ES-I3 (cell line): ENCODE measurements around the gene TRMT112.
A peak's percentile ranks its signal among the peaks of the same experiment; 100 is the strongest.

Source experiments
- H3K36me3 ChIP-seq: 2 replicates; pipeline ENCODE4 v1.6.1; 2013; ENCODE audit warnings: mild to moderate bottlenecking, low read length, control low read depth, moderate library complexity; ENCODE audit not compliant: insufficient read depth
- H3K4me1 ChIP-seq: 2 replicates; pipeline ENCODE4 v1.6.1; 2013; ENCODE audit warnings: mild to moderate bottlenecking, control low read depth, low read length; ENCODE audit not compliant: insufficient read depth
- H3K9ac ChIP-seq: 2 replicates; pipeline ENCODE4 v1.6.1; 2013; ENCODE audit warnings: low read depth, mild to moderate bottlenecking, low read length, moderate library complexity
- H3K9me3 ChIP-seq: 2 replicates; pipeline ENCODE4 v1.6.1; 2013; ENCODE audit warnings: mild to moderate bottlenecking, low read length, moderate library complexity; ENCODE audit not compliant: control insufficient read depth, insufficient read depth

Gene TRMT112

DNA sequence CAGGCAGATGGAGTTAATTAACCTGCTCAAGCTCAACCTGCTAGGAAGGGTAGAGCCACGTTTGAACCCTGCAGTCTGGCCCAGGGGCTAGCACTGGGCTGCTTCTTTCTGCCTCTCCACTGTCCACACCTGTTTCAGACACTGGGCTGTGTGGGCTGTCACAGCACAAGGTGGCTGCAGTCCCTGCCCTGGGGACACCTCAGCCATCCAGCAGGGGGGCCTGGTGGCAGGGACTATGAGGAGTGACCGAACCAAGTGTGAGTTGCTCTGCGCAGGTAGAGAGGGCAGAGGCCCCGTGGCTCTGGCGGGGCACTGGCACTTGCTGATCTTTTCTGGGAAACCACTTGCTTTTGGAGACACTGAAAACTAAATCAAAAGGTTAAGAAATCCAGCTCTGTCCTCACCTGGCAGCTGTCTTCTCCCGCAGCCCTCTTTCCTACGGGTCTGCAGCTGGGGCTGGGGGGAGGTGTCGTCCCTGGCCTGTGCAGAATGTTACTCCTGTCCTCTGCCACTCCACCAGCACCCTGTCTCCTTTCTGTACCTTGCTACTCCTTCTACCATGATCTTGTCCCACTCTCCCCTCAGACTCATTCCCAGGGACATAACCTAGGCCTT, 38.7 kb downstream of the TRMT112 start:
- Histone ChIP-seq H3K4me1 (peaks cover 8% of the 10 kb centered on the region; the same call in 1 of the 2 replicates), H3K36me3 (no peaks in the 10 kb centered on the region; the same call in 1 of the 2 replicates), H3K9me3 (no peaks in the 10 kb centered on the region), H3K9ac (no peak overlapping the region)

- H3K9ac ChIP-seq = no peak overlapping the region
Measured at GRCh38 chr11:64276653-64277431, 40.5 kb downstream of the TRMT112 start.

GRCh38 chr11:64275841-64276240, 41.5 kb downstream of the TRMT112 start:
- Histone ChIP-seq H3K9me3 (no peaks in the 10 kb centered on the region), H3K36me3 (no peaks in the 10 kb centered on the region), H3K9ac (no peak overlapping the region), H3K4me1 (peaks cover 8% of the 10 kb centered on the region; the same call in 1 of the 2 replicates)

More at GRCh38 chr11:64276653-64277431, 40.5 kb downstream of the TRMT112 start:
- H3K36me3 ChIP-seq = no peaks in the 10 kb centered on the region
- no peaks in the 10 kb centered on the region for H3K9me3 ChIP-seq
- H3K4me1 ChIP-seq = peaks cover 8% of the 10 kb centered on the region; the same call in 1 of the 2 replicates

DNA sequence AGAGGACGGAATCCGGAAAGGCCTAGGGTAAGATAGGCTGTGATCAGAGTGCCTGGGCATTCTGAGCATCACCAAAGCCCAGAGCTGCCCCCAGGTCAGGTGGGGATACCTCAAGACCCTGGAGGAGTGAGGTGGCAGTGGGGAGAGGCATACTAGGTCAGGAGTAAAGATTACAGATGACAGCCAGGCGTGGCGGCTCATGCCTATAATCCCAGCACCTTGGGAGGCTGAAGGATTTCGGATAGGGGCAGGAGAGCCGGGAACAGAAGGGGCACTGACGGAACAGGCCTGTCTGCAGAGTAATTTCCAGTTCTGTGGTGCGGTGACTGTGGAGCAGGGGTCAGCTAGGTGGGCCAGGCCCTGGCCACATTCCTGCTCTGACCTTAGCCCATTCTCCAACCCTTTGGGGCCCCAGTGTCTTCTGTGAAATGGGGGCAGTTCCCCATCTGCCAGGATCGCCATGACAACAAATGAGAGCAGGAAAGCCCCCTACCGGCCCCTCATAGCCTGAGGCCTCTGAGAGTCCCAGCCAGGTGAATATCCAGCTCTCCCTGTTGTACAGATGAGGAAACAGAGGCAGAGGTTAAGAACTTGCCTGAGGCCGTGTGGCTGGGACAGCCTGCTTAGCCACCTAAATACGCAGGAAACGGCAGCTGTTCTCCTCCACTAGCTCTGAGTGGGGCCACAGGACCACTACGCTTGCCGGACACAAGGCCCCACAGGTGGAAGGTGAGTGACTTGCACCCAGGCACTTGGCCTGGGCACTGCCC, 42.1 kb downstream of the TRMT112 start:
- no peak overlapping the region for H3K9ac ChIP-seq
- peaks cover 8% of the 10 kb centered on the region; the same call in 1 of the 2 replicates for H3K4me1 ChIP-seq
- H3K9me3 ChIP-seq = no peaks in the 10 kb centered on the region
- H3K36me3 ChIP-seq = no peaks in the 10 kb centered on the region

DNA sequence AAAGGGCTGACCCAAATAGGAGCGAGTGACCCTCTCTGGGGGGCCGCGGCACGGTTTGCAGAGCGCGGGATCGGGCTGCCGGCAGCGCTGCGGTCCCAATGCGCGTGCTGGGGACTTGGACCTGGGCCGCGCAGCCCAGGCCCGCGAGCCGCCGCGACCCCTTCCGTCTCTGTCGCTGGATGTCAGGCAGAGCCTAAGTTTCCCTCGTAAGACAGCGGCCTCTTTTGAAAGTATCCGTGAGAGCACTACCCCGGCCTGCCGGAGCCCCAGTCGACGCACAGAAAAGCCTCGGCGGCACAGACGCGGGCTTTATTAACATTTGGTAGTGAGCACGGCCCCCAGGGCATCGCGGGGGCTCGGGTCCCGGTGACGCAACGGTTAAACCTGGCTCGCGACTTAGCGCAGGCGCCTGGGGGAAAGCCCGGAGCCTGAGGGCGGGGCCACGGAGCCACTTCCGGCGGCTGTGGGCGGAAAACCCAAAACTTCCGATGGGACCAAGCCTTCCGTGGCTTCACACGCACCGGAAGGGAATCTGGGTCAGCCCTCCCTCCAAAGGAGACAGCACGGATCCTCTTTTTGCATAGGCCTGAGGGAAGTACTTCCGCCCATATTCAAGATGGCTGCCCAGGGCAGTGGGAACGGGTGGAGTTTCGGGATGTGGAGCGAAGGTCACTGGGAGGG, 47.7 kb downstream of the TRMT112 start:
- Histone ChIP-seq H3K4me1 (peaks cover 5% of the 10 kb centered on the region; the same call in 1 of the 2 replicates), H3K36me3 (no peaks in the 10 kb centered on the region; the same call in 1 of the 2 replicates), H3K9me3 (no peaks in the 10 kb centered on the region), H3K9ac (peak overlapping the region; percentile 88)

DNA sequence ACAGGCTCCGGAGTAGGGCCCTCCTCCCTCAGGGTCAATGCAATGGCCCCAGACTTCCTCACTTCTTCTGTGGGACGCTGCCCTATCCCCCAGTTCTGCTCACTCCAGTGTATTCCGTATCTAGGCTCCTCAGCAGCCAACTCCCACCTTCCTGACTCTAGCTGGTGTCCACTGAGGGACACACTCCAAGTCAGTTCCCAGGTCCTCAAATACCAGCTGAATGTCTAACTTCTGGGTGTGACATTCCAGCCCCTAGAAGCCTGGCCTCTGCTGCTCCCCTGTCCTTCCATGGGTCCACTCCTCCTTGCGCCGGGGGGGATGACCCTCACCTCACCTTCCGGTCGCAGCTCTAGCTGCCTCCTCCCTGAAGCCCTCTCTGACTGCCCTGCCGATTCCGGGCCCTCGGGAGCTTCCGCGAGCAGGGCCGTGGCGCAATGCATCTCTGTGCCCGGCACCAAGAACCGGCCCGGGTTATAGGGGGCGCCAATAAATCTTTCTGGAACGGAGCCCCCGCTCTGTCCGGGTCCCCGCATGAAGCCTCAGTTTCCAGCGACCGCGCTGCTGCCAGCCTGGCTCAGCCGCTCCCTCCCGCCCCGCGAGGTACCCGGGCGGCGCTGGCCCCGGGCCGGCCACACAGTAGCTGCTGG, 48.3 kb downstream of the TRMT112 start:
- H3K9me3 ChIP-seq = no peaks in the 10 kb centered on the region
- H3K4me1 ChIP-seq = peaks cover 5% of the 10 kb centered on the region; the same call in 1 of the 2 replicates
- H3K36me3 ChIP-seq = no peaks in the 10 kb centered on the region; the same call in 1 of the 2 replicates
- H3K9ac ChIP-seq = peak overlapping the region; percentile 88

DNA sequence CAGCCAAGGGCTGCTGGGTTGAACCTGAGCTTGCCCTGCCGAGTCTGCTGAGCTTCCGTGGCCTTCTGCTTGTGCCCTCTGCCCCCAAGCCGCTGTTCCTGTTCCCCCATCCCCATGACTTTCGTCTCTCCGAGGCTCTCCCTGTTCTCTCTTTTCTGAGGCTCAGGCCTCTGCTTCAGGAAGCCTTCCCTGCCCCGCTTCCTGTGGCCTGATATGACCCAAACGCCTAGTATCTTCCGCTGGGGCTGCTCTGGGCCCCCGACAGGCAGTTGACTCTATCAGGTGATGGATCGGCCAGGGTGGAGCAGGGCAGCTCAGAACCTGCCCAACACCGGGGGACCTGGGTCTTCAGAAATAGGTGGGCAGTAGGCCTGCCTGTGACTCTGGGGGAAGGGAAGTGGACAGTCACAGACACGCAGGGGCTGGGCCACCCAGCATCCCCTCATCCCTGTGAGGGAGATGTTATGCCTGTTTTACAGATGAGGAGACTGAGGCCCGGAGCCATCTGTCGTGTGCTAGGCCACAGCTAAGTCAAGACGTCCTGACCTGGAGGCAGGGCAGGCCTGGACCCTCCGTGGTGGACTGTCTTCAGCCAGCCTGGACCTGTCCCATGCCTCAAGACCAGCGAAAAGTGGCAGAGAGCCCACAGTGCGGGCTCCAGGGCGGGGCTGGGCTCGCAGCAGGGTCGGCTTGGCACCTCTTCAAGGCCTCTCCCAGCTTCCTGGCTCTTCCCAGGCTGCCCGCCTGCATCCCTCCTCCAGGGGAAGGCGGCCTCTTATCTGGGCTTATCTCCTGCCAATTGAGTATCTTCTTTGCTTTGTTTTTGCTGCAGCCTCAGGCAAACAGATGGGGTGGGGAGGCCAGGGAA, 49.1 kb downstream of the TRMT112 start:
- H3K36me3 ChIP-seq = no peaks in the 10 kb centered on the region; the same call in 1 of the 2 replicates
- H3K4me1 ChIP-seq = peaks cover 12% of the 10 kb centered on the region; the same call in 1 of the 2 replicates
- peak overlapping the region; percentile 88 for H3K9ac ChIP-seq
- no peaks in the 10 kb centered on the region for H3K9me3 ChIP-seq

DNA sequence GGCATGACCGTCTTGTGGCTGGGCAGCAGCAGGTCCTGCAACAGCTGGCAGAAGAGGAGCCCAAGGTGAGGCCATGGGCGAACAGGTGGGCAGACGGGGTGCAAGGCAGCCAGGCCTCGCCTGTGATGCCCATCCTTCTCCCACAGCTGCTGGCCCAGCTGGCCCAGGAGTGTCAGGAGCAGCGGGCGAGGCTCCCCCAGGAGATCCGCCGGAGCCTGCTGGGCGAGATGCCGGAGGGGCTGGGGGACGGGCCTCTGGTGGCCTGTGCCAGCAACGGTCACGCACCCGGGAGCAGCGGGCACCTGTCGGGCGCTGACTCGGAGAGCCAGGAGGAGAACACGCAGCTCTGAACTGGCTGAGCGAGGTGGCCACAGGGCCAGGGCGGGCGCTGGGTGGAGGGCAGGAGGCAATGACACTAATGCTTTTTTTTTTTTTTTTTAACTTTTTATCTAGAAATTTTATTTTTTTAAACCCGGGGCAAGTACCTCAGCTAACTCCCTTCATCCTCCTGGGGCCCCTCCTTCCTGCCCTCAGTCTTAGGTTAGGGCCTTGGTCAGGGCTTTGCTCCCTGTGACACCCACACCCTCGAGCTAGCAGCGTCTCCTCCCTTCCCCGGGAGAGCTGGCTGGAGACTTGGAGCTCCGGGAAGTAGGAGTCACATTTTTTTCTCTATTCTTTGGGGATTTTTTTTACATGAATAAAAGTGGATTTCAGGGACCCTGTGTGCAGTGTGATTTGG, 50.0 kb downstream of the TRMT112 start:
- Histone ChIP-seq H3K4me1 (peaks cover 14% of the 10 kb centered on the region; the same call in 1 of the 2 replicates), H3K36me3 (no peaks in the 10 kb centered on the region; the same call in none of the 2 replicates), H3K9me3 (no peaks in the 10 kb centered on the region), H3K9ac (no peak overlapping the region)
